ENCODE results near the gene OR2M5. TPM values are rescaled to one million over a fixed set of nuclear protein-coding genes. Genes with fewer than 3 reads are reported as not detected.

OR2M5 gene
- polyA plus RNA-seq, 3 donors from 2014 or later, result not detected

- no peak for DNase-seq
- Mint-ChIP-seq H3K27ac (no peak within 1 kb of the TSS), H3K9me3 (peaks cover 0 to 9% (median under 1%) of the 10 kb centered on the region in 6 donors), H3K4me3 (no peak within 1 kb of the TSS), H3K4me1 (no peaks in the 10 kb centered on the region), H3K27me3 (ENCODE audit: low read depth in 3 of 3) (no peaks in the 10 kb centered on the region), H3K36me3 (no peaks in the 10 kb centered on the region)
Observed at GRCh38 chr1:248174521-248174920, 29.6 kb downstream of the OR2M5 start, which contains the start of gene OR2M2. Gene OR2M2, plus strand, starts transcription at chr1:248174821. Its CDS starts 5,165 bp downstream, at chr1:248179986.

- Mint-ChIP-seq H3K4me3 (no peak overlapping the region), H3K27ac (no peak overlapping the region), H3K4me1 (no peaks in the 10 kb centered on the region), H3K9me3 (peaks cover 2 to 34% (median 7%) of the 10 kb centered on the region in 6 donors), H3K36me3 (no peaks in the 10 kb centered on the region), H3K27me3 (ENCODE audit: low read depth in 3 of 3) (peaks cover 0 to 3% (median 2%) of the 10 kb centered on the region in 3 donors)
- DNase-seq, result no peak
Observed at GRCh38 chr1:248183996-248184395, 39.0 kb downstream of the OR2M5 start.

- no peaks in the 10 kb centered on the region for H3K4me1 Mint-ChIP-seq
Observed at GRCh38 chr1:248187363-248187762, 42.4 kb downstream of the OR2M5 start.

GRCh38 chr1:248189026-248189425, 44.1 kb downstream of the OR2M5 start:
- Mint-ChIP-seq H3K27me3 (ENCODE audit: low read depth in 3 of 3) (peaks cover 0 to 2% (median 0%) of the 10 kb centered on the region in 3 donors), H3K4me1 (no peaks in the 10 kb centered on the region), H3K36me3 (no peaks in the 10 kb centered on the region), H3K9me3 (peaks cover 0 to 51% (median 14%) of the 10 kb centered on the region in 6 donors), H3K4me3 (no peak overlapping the region), H3K27ac (no peak overlapping the region)
- no peak for DNase-seq

More at GRCh38 chr1:248187363-248187762, 42.4 kb downstream of the OR2M5 start:
- DNase-seq, result no peak
- H3K36me3 Mint-ChIP-seq, result no peaks in the 10 kb centered on the region
- H3K4me3 Mint-ChIP-seq, result no peak overlapping the region
- H3K27ac Mint-ChIP-seq, result no peak overlapping the region
- peaks cover 0 to 48% (median 10%) of the 10 kb centered on the region in 6 donors for H3K9me3 Mint-ChIP-seq
- peaks cover 0 to 2% (median 0%) of the 10 kb centered on the region in 3 donors for H3K27me3 Mint-ChIP-seq (ENCODE audit: low read depth in 3 of 3)

- no peaks in the 10 kb centered on the region for H3K36me3 Mint-ChIP-seq
- no peak for DNase-seq
- H3K4me3 Mint-ChIP-seq, result no peak overlapping the region
- H3K4me1 Mint-ChIP-seq, result no peaks in the 10 kb centered on the region
- H3K27me3 Mint-ChIP-seq (ENCODE audit: low read depth in 3 of 3), result no peaks in the 10 kb centered on the region
- no peak overlapping the region for H3K27ac Mint-ChIP-seq
- peaks cover 2 to 28% (median 15%) of the 10 kb centered on the region in 6 donors for H3K9me3 Mint-ChIP-seq
Observed at GRCh38 chr1:248194117-248194516, 49.2 kb downstream of the OR2M5 start.

Other genes starting within 250 kb of the OR2M5 start
- gene OR2W3, start 249.6 kb upstream of the OR2M5 start, polyA plus RNA-seq, result under 1 TPM in 2 of 3 donors, not detected in 1; 0.55 to 0.82 TPM
- gene OR2T8, start 224.9 kb upstream of the OR2M5 start, polyA plus RNA-seq, result not detected
- not detected for gene OR2AJ1, start 220.3 kb upstream of the OR2M5 start, polyA plus RNA-seq
- gene OR2L8, start 196.3 kb upstream of the OR2M5 start, polyA plus RNA-seq, result not detected
- not detected for gene OR2AK2, start 179.9 kb upstream of the OR2M5 start, polyA plus RNA-seq
- not detected for gene OR2L5, start 131.5 kb upstream of the OR2M5 start, polyA plus RNA-seq
- gene OR2L2, start 115.1 kb upstream of the OR2M5 start, polyA plus RNA-seq, result under 1 TPM in 1 of 3 donors, not detected in 2; 0.36 TPM
- gene OR2L3, start 98.3 kb upstream of the OR2M5 start, polyA plus RNA-seq, result not detected
- gene OR2L13, start 50.0 kb upstream of the OR2M5 start, polyA plus RNA-seq, result not detected
- gene OR2M2, start 29.7 kb downstream of the OR2M5 start, polyA plus RNA-seq, result not detected
- not detected for gene OR2M3, start 52.1 kb downstream of the OR2M5 start, polyA plus RNA-seq
- gene OR2M4, start 86.3 kb downstream of the OR2M5 start, polyA plus RNA-seq, result not detected
- not detected for gene OR2T33, start 132.8 kb downstream of the OR2M5 start, polyA plus RNA-seq
- not detected for gene OR2T12, start 158.3 kb downstream of the OR2M5 start, polyA plus RNA-seq
- gene OR2M7, start 179.4 kb downstream of the OR2M5 start, polyA plus RNA-seq, result not detected
- gene OR14C36, start 203.6 kb downstream of the OR2M5 start, polyA plus RNA-seq, result not detected
- not detected for gene OR2T4, start 216.5 kb downstream of the OR2M5 start, polyA plus RNA-seq
- not detected for gene OR2T6, start 230.6 kb downstream of the OR2M5 start, polyA plus RNA-seq

Measured in immature natural killer cell (primary cell).